K562 (cell line): ENCODE data around the gene CNBD2. TPM values are rescaled to one million over a fixed set of nuclear protein-coding genes. Genes with fewer than 3 reads are reported as not detected.

Source experiments
- ATF1 ChIP-seq, 2 experiments: fragments of 450-650 bp in 1 of 2; IDR thresholded peaks; 2 replicates each; pipeline ENCODE4 v1.6.1; 2016; ENCODE audit warnings: missing compliant biosample characterization in 1 of 2, missing genetic modification characterization in 1 of 2
- CREB3L1 ChIP-seq: fragments of 450-650 bp; IDR thresholded peaks from 2 replicates; pipeline ENCODE4 v1.6.1; 2014; ENCODE audit warnings: low read depth, mild to moderate bottlenecking, moderate library complexity, borderline replicate concordance
- GABPB1 ChIP-seq: sonication (generic); formaldehyde crosslinking; IDR thresholded peaks from 2 replicates; pipeline ENCODE4 v1.8.0; 2022; ENCODE audit warnings: mild to moderate bottlenecking, missing genetic modification reagents
- HMBOX1 ChIP-seq: sonication (generic); IDR thresholded peaks from 2 replicates; pipeline ENCODE4 v1.6.1; 2016
- KLF1 ChIP-seq: fragments of 450-650 bp; IDR thresholded peaks from 2 replicates; pipeline ENCODE4 v1.6.1; 2016; ENCODE audit warnings: missing genetic modification characterization, missing compliant biosample characterization
- KLF16 ChIP-seq: IDR thresholded peaks from 2 replicates; pipeline ENCODE4 v1.6.1; 2016; ENCODE audit warnings: antibody characterized with exemption
- L3MBTL2 ChIP-seq: fragments of 450-650 bp; IDR thresholded peaks from 2 replicates; pipeline ENCODE4 v1.6.1; 2016; ENCODE audit warnings: mild to moderate bottlenecking, moderate library complexity
- MTA1 ChIP-seq: fragments of 450-650 bp; IDR thresholded peaks from 2 replicates; pipeline ENCODE4 v1.6.1; 2017; ENCODE audit warnings: borderline replicate concordance
- POLR2G ChIP-seq: fragments of 200-400 bp; formaldehyde crosslinking; IDR thresholded peaks from 2 replicates; pipeline ENCODE4 v1.6.1; 2017; ENCODE audit warnings: low read depth, mild to moderate bottlenecking, antibody characterized with exemption, low read length, moderate library complexity
- PTRF ChIP-seq: fragments of 450-650 bp; IDR thresholded peaks from 2 replicates; pipeline ENCODE4 v1.6.1; 2016; ENCODE audit warnings: mild to moderate bottlenecking, missing genetic modification characterization, missing compliant biosample characterization
- RAD21 ChIP-seq, 2 experiments: fragments of 250-450 bp in 1 of 2; fragments of 450-650 bp in 1 of 2; sonication (Bioruptor Pico) in 1 of 2; formaldehyde crosslinking in 1 of 2; IDR thresholded peaks in 1 of 2; conservative IDR thresholded peaks in 1 of 2; 2 replicates each; pipeline versions ENCODE4 v1.4.0 to v1.8.0; 2020 to 2022; ENCODE audit warnings: mild to moderate bottlenecking in 2 of 2, moderate library complexity in 1 of 2
- TARDBP ChIP-seq: fragments of 450-650 bp; IDR thresholded peaks from 2 replicates; pipeline ENCODE4 v1.6.1; 2016
- TFAP4 ChIP-seq: sonication (generic); formaldehyde crosslinking; IDR thresholded peaks from 2 replicates; pipeline ENCODE4 v1.8.0; 2022; ENCODE audit warnings: missing genetic modification reagents, mild to moderate bottlenecking, moderate library complexity, borderline replicate concordance
- ZNF143 ChIP-seq: sonication (generic); formaldehyde crosslinking; IDR thresholded peaks from 2 replicates; pipeline ENCODE4 v1.9.0; 2022; ENCODE audit warnings: mild to moderate bottlenecking, missing genetic modification reagents
- ZNF589 ChIP-seq: fragments of 200-800 bp; sonication (Bioruptor generic); IDR thresholded peaks from 2 replicates; pipeline ENCODE4 v1.6.1; 2016; ENCODE audit warnings: low read depth, missing genetic modification characterization, missing compliant biosample characterization
- polyA plus RNA-seq, 8 experiments: library from polyadenylated mRNA; depleted of rRNA in 4 of 8; stranded (reverse) in 5 of 8; unstranded in 3 of 8; fragments of >200 nt; fragmentation: Nextera tagmentation in 2 of 8; fragmentation: Illumina TruSeq in 1 of 8; extraction: Ambion mirVana in 2 of 8; extraction: Trizol in 1 of 8; gene quantifications; 2 replicates each; pipeline versions ENCODE4 v1.2.1 to v1.2.3, GENCODE V29; 2011 to 2014; ENCODE audit warnings: inconsistent platforms in 1 of 8, missing spikeins in 1 of 8
- total RNA-seq, 7 experiments: library from RNA; depleted of rRNA in 6 of 7; stranded (reverse); fragments of >200 nt in 6 of 7; fragmentation: Illumina TruSeq in 2 of 7; extraction: Trizol in 2 of 7; gene quantifications; 2 replicates each; pipeline versions ENCODE4 v1.2.1 to v1.2.3, GENCODE V29; 2011 to 2021; ENCODE audit warnings: low replicate concordance in 1 of 7

Gene CNBD2
- total and polyA plus RNA-seq, 9 of the 15 experiments (the other 6 are each of a cell fraction or from before 2014, with no cell fraction given): 3.2 to 17.5 (median 5.3) TPM

- TF ChIP-seq HMBOX1 (peak; percentile 71), MTA1 (no peak), GABPB1 (CRISPR knock-in tag) (no peak), L3MBTL2 (no peak), ZNF589 (CRISPR knock-in tag) (no peak), KLF1 (no peak), POLR2G (no peak), CREB3L1 (no peak), ATF1 (CRISPR knock-in tag; IDR thresholded peaks at IDR 0.05) (no peak), ATF1 (tag; IDR thresholded peaks at IDR 0.05) (no peak), TFAP4 (CRISPR knock-in tag) (no peak), RAD21 (CRISPR knock-in tag; conservative IDR thresholded peaks at IDR 0.05 in 1 of 2, IDR thresholded peaks at IDR 0.05 in 1 of 2) (0 out of 4 replicates have a peak, but pooled peaks of 1 of the 2 experiments have one; percentile 15), KLF16 (no peak), ZNF143 (CRISPR knock-in tag) (no peak), PTRF (tag) (no peak), TARDBP (no peak)
- TF ChIP-seq, all 486 proteins: peak for 8
These were observed 15.7 kb upstream of the CNBD2 start (continued) for GRCh38 chr20:35952480-35953386.
